HG03066 (cell line): ENCODE data around the gene MGRN1.

Source experiments
- ATAC-seq: cut with Tn5 transposase; IDR thresholded peaks from one replicate; pipeline ENCODE4 v1.9.1; 2021; ENCODE audit warnings: low read depth; ENCODE audit not compliant: unreplicated experiment

The MGRN1 gene

DNA sequence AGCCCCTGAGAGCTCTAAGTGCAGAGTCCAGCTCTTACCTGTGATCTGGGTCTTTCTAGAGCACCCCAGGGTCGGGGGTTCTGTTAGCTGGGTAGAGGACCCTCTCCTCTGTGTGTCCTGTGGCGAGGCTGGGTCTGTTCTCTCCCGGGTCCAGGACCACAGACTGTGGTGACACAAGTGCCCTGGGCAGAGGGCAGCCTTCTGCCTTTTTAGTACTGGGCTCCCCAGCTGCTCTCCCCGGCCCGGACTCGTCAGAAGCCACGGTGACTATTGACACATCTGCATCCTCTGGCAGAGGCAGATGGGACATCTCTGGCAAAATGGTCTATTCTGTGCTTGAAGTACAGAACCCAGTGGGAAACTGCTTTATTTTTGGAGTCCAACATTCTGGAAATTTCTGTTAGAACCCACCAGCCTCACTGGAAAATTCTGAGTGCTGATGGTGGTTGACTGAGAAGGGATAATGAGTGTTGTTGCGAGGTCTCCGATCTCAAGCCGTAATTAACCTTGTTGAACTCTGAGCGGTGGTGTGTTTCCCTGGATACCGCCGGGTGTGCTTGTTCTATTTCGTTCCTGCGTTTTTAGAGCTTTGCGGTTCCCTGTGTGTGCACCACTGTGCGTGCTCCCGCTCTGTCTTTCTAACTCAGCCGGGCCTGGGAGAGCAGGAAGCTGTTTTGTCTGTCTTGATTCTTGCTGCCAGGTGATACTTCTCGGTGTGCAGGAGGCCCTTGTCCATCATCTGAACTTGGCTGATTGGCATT lies 42.8 kb downstream of the MGRN1 start:
- ATAC-seq = no peak

DNA sequence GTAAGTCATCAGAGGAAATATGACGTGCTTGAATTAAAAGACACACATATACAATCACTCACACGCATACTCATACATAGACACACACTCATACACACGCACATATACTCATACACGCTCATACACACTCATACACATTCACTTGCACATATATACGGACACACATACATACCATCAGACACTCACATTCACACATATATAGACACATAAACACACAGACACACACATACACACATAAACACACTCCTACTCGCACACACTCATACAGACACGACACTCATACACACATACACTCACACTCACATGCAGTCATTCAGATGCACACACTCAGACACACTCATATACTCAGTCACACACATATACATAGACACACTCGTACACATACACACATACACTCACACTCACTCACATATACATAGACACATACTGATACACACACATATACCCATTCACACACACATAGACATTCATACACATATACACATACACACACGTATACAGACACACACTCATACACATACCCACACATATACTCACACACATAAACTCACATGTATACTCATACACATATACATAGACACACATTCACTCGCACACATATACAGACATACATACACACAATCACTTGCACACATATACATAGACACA lies 43.8 kb downstream of the MGRN1 start:
- ATAC-seq = no peak

- no peak for ATAC-seq
Observed at GRCh38 chr16:4673387-4674046, 48.9 kb downstream of the MGRN1 start.

GRCh38 chr16:4674926-4675530 lies 50.4 kb downstream of the MGRN1 start:
- ATAC-seq = no peak

GRCh38 chr16:4675864-4676786 lies 51.5 kb downstream of the MGRN1 start:
- ATAC-seq = no peak

GRCh38 chr16:4676831-4677230 lies 52.2 kb downstream of the MGRN1 start:
- ATAC-seq = no peak

DNA sequence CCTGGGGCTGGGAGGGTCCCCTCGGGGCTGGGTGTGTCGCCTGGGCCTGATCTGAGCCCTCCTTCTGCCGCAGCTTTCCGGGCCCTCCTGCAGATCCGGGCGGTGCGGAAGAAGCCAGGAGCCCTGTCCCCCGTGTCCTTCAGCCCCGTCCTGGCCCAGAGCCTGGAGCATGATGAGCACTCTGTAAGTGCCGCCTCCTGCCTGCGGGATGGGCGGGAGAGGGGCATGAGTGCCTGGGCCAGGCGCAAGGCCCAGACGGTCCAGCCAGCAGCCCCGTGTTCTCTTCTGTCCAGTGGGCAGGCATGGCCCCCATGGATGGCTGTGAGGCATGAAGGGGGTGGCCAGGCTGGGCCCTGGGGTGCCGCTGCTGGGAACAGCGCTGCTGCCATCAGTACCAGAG lies 52.8 kb downstream of the MGRN1 start:
- no peak for ATAC-seq

DNA sequence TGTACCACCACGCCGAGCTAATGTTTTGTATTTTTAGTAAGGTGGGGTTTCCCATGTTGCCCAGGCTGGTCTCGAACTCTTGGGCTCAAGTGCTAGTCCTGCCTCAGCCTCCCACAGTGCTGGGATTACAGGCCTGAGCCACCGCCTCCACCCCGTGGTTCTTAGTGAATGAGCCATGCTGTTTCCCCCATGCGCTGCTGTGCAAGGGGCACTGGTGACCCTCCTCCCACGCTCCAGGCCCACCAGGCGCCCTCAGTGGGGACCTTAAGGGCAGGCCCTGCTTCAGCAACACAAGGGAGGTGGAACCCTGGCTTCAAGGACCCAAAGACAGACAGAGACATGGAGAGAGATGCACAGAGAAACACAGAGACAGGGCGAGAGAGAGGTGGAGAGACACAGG lies 53.4 kb downstream of the MGRN1 start:
- ATAC-seq = no peak

DNA sequence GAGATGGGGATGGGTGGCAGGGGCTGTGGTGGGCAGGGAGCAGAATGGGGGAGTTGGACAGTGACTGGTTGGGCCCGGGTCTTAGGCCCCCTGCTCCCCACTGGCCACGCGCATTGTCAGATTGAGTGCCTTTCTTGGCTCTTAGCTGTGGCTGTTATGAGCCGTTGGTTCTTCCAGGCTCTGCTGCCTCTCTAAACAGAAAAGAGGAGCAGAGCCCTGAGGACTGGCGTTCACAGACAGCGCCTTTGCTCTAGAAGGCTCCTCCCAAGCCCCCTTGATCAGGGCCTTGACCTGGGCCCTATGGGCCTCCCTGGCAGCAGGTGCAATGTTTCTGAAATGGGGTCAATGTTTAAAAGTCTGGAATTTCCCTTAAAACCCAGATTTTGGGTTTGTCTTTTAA lies 54.0 kb downstream of the MGRN1 start:
- ATAC-seq = no peak

DNA sequence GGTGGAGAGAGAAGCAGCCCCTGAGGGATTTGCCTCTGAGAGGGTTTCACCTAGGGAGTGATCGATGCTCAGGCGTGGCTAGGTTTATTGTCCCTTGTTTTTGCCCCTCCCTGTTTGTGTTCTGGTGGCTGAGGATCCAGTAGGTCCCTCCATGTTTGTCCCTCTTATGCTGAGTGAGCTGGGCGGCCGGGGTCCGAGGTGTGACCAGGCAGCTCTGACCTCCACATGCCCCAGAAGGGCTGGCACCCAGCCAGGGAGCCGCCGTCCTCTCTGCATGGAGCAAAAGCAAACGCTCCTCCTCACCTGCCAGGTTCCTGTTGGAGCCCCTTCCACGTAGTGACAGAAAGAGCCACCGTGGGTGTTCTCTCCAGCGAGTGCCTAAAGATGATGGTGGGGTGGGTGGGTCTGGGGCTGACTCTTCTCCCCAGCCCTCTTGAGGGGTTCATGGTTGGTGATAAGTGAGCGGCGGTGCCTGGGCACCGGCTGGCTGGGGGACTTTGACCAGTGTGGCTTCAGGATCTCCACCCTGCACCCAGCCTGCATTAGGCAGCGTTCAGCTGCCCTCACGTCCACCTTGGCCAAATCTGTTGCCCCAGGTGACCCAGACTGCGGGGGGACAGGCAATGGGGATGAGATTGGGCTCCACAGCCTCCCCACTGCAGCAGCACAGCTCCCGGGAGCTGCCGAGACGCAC lies 54.7 kb downstream of the MGRN1 start:
- ATAC-seq = no peak

DNA sequence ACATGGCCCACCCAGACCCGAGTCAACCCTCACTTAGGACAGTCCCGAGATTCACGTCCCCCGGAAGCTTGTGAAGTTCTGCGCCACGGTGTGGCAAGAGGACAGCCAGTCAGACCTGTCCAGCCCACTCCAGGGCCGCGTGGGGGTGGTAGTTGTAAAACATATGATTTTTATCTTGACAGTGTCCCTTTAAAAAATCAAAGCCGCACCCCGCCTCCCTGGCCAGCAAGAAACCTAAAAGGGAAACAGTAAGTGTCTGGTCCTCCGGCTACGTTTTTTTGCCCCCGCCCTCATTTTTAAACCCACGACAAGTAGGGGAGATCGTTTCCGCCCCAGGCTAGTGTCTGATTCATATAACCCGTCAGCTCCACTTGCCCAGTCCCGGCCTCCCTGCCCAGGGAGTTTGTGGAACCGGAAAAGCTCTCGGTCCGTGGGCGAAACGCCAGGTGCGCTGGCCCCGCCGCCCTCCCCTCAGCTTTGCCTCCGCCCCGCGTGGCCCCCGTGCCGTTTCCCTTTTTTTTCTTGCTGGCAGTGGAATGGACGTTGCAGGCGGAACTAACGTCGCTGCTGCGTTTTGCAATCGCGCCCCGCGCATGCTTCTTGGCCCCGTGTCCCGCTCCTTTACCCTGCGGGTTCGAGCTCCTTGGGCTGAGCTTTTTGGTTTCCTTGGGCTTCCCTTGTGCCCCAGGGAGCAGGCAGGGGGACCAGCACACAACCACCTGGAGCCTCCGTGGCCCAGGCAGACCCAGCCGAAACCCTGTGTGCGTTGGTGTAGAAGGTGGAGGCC lies 55.4 kb downstream of the MGRN1 start:
- ATAC-seq = no peak

GRCh38 chr16:4680673-4681470 lies 56.2 kb downstream of the MGRN1 start:
- ATAC-seq = no peak

DNA sequence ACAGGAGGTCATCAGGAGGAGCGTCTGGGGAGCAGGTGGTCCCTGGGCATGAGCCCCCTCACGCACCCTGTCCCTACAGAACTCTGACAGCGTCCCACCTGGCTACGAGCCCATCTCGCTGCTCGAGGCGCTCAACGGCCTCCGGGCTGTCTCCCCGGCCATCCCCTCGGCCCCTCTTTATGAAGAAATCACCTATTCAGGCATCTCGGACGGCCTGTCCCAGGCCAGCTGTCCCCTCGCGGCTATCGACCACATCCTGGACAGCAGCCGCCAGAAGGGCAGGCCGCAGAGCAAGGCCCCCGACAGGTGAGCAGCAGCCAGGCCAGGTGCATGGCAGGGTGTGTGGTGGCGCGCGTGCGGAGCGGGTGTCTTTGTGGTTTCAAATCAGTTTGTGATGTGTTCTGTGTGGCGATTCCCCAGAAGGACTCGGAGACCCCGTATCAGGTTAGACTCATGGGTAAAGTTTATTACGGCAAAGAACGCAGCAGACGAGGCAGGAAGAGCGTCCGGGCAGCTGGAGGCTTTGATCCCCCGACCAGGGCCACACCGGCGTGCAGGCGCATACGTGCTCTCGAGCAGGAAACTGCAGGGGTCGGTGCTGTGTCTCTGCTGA lies 57.0 kb downstream of the MGRN1 start:
- ATAC-seq = no peak

GRCh38 chr16:4682084-4682591 lies 57.5 kb downstream of the MGRN1 start:
- no peak for ATAC-seq

GRCh38 chr16:4682616-4683254 lies 58.1 kb downstream of the MGRN1 start:
- no peak for ATAC-seq

DNA sequence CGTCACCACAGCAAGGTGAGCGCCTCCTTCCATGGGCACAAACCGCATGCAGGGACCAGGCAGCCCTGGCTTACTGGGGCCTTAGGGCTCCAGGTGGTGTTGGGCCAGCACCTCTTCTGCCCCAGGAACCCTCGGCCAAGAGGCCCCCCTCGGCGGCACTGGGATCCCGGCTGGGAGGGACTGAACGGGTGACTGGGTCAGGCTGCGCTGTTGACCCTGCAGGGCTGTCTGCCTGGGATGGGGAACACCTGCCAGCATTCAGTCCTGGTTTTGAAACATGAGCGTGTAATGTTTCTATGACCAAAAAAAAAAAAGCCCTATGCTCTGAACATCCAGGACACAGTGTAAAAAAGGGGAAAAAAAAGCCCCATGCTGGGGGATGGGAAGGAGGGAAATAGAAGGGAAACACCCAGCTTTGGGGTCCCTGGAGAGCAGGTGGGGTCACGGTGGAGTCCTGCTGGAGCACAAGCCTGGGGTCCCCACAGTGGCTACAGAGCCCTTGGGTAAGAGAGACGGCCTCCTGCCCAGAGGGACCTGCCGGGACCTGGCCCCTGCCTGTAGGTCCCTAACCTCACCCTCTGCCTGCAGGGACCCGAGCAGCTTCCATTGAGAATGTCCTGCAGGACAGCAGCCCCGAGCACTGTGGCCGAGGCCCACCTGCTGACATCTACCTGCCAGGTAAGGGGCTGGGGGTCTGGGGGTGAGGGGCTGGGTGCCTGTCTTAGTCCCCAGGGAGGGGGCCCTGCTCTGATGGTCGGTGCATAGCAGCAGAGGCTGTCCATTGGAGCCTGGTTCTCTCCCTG lies 58.8 kb downstream of the MGRN1 start:
- no peak for ATAC-seq
